ENCODE measurements around the gene IMMP1L. TPM values are rescaled to one million over a fixed set of nuclear protein-coding genes. Genes with fewer than 3 reads are reported as not detected.

The IMMP1L gene
- total RNA-seq, 1 experiment from 2014 or later: 49.0 TPM

- Histone ChIP-seq H3K4me3 (no peak overlapping the region), H3K9me3 (no peaks in the 10 kb centered on the region), H3K27me3 (no peaks in the 10 kb centered on the region), H3K36me3 (no peaks in the 10 kb centered on the region)
- no peak for DNase-seq
Observed at GRCh38 chr11:31484497-31484896, 24.9 kb downstream of the IMMP1L start.

DNA sequence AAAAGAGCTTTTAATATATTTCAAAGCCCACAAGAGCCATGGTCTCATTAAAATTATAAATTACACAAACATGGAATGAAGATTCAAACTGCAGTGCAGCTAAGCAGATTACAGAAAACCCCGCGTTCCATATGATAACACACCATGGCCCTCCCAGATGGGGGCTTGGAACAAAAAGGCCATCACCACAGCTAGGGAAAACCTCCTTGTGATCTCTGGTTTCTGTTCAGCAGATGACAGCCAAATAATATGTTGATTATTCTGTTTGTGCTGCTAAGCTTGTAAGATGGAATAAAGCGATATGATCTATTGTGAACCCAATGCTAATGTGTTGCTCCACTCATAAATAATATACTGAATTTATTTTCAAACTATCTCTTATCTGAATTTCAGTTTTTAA, 28.5 kb downstream of the IMMP1L start:
- no peaks in the 10 kb centered on the region for H3K9me3 ChIP-seq
- no peaks in the 10 kb centered on the region for H3K27me3 ChIP-seq
- no peak for DNase-seq
- no peak overlapping the region for H3K4me3 ChIP-seq
- no peaks in the 10 kb centered on the region for H3K36me3 ChIP-seq

GRCh38 chr11:31479066-31479465, 30.4 kb downstream of the IMMP1L start:
- no peaks in the 10 kb centered on the region for H3K27me3 ChIP-seq
- H3K36me3 ChIP-seq: no peaks in the 10 kb centered on the region
- H3K9me3 ChIP-seq: no peaks in the 10 kb centered on the region
- no peak for DNase-seq
- H3K4me3 ChIP-seq: no peak overlapping the region

GRCh38 chr11:31478223-31478590, 31.2 kb downstream of the IMMP1L start:
- no peak for DNase-seq
- Histone ChIP-seq H3K36me3 (no peaks in the 10 kb centered on the region), H3K9me3 (no peaks in the 10 kb centered on the region), H3K27me3 (no peaks in the 10 kb centered on the region), H3K4me3 (no peak overlapping the region)

DNA sequence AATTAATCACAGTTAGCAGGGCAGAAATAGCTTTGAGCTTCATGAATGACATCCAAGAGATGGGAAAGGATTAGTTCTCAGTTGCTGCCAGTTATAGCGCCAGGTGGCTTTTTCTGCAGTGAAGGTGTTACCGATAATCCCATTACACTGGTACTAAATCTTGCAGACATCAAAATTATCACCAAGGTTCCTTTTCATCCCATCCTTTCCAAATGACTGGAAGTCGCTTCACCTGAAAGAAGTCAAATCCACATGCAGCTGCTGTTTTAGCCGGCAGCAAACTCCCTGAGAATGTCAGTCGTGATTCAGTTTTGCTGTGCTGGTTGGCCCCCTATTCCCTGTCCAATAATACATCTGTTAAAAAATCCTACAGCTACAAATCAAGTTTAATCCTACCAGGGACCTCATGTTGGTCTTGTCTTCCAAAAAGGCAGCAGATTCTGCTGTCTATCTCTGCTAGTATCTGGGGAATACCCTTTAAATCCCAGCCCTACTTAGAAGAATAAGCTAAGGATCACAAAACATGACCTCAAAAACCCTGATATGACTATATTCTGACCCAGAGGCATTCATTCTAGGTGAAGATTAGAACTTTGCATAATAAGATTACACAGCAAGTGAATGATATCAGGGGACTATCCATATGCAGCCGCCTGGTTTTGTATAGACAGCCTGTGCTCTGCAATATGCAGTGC, 31.7 kb downstream of the IMMP1L start:
- no peaks in the 10 kb centered on the region for H3K9me3 ChIP-seq
- H3K36me3 ChIP-seq: no peaks in the 10 kb centered on the region
- no peak overlapping the region for H3K4me3 ChIP-seq

DNA sequence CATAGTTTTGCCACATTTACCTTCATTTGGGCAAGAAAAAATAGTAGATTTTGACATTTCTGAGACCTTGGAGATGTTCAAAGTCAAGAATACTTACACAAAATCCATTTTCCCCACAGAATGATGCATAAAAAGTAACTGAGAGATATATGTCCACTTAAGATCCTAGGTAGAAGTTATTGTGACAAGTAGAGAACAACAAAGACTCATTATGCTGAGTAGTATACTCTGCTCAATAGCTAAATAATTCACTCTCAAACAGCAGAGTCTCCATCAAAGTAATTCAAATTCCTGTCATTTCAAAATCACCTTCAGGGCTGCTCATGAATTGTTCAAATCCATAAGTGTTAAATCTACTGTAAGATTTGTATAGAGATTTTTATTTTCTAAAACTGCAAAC, 35.3 kb downstream of the IMMP1L start:
- no peaks in the 10 kb centered on the region for H3K9me3 ChIP-seq
- H3K4me3 ChIP-seq: no peak overlapping the region
- no peaks in the 10 kb centered on the region for H3K27me3 ChIP-seq
- DNase-seq: no peak
- H3K36me3 ChIP-seq: no peaks in the 10 kb centered on the region

More for the DNA sequence above, 31.7 kb downstream of the IMMP1L start:
- H3K27me3 ChIP-seq: no peaks in the 10 kb centered on the region
- DNase-seq: no peak

DNA sequence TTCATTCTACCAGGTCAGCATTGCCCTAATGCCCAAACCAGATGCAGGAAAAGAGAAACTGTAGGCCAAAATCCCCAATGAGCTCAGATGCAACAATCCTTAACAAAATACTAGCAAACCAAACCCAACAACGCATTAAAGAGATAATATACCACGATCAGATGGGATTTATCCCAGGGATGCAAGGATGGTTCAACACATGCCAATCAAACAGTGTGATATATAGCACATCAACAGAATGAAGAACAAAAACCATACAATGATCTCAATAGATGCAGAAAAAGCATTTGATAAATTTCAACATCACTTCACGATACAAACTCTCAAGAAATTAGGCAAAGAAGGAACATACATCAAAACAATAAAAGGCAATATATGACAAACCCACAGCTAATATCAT, 45.0 kb downstream of the IMMP1L start:
- peaks cover 7% of the 10 kb centered on the region for H3K9me3 ChIP-seq
- no peak for DNase-seq
- no peak overlapping the region for H3K4me3 ChIP-seq
- no peaks in the 10 kb centered on the region for H3K27me3 ChIP-seq
- H3K36me3 ChIP-seq: no peaks in the 10 kb centered on the region

DNA sequence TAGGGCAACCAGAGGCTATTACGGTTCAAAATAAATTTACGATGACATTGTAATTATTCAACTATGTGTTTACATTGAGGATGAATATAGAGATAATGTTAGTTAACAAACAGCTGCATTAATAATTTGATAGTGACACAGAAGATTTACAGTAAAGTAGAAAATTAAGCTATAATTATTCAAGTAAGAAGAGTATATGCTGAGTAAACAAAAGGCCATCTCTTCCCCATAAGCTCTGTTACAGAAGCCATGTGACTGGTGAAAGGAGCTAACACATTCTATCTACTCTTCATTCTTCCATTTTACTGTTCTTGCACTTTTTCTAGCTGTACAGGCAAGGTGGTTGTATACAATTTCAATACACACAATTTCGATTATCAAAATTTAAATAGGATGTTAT, 54.2 kb downstream of the IMMP1L start:
- Histone ChIP-seq H3K9me3 (no peaks in the 10 kb centered on the region), H3K36me3 (no peaks in the 10 kb centered on the region)

DNA sequence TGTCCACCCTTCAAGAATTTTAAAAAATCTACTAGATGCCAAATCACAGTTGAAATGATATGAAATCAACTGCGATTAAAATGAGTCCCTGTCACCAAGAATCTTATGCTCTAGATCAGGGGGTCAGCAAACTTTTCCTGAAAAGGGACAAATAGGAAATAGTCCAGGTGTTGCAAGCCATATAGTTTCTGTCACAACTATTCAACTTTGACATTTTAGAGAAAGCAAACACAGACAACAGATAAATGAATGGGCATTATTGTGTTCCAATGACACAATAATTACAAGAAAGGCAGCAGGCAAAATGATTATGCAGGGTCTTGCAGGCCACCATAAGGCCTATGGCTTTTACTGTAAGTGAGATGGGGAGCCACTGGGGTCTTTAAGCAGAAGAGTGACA, 58.6 kb downstream of the IMMP1L start:
- no peak overlapping the region for H3K4me3 ChIP-seq
- H3K9me3 ChIP-seq: no peaks in the 10 kb centered on the region
- H3K27me3 ChIP-seq: no peaks in the 10 kb centered on the region
- no peak for DNase-seq
- H3K36me3 ChIP-seq: no peaks in the 10 kb centered on the region

More for the DNA sequence above, 54.2 kb downstream of the IMMP1L start:
- H3K4me3 ChIP-seq: no peak overlapping the region
- no peak for DNase-seq
- no peaks in the 10 kb centered on the region for H3K27me3 ChIP-seq

- H3K9me3 ChIP-seq: no peaks in the 10 kb centered on the region
- H3K36me3 ChIP-seq: no peaks in the 10 kb centered on the region
- H3K27me3 ChIP-seq: no peaks in the 10 kb centered on the region
- DNase-seq: no peak
- no peak overlapping the region for H3K4me3 ChIP-seq
Observed at GRCh38 chr11:31449040-31449439, 60.4 kb downstream of the IMMP1L start.

DNA sequence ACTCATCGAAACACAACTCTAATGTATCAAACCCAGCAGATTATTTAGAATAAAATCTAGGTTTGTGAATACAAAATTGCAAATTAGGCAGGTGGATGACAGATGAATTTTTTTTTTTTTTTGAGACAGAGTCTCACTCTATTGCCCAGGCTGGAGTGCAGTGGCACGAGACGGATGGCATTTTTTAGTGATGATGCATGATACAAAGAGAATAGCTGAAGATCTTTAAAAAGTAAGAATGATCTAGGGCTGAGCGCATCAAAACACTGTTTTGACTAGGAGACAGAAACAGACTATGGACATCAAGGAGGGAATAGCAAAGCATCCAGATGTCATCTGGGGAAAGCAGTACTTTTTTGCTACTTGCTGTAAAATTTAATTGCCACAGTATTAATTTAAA, 63.8 kb downstream of the IMMP1L start:
- Histone ChIP-seq H3K4me3 (no peak overlapping the region), H3K27me3 (no peaks in the 10 kb centered on the region), H3K9me3 (no peaks in the 10 kb centered on the region), H3K36me3 (no peaks in the 10 kb centered on the region)
- no peak for DNase-seq

- H3K36me3 ChIP-seq: no peaks in the 10 kb centered on the region
- no peak overlapping the region for H3K4me3 ChIP-seq
- no peak for DNase-seq
Observed at GRCh38 chr11:31443802-31444201, 65.6 kb downstream of the IMMP1L start.

DNA sequence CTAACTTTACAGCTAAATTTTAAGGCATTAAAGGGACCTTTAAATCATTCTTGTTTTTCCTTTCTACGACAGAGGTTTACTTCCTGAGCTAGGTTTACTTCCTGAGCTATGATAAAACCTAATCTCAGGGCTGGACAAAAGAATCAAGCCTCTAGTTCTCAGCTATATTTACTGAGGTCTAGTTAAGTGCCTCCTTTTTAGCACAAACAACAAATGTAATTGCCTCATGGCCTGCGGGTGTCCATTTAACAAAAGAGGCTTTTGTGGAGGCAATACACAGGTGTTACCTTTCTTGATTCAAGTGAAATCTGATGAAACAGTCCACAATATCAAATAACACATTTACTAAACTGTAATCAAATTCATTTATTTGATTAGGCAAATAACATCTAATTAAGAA, 67.3 kb downstream of the IMMP1L start:
- no peaks in the 10 kb centered on the region for H3K36me3 ChIP-seq
- no peak for DNase-seq
- no peak overlapping the region for H3K4me3 ChIP-seq
- no peaks in the 10 kb centered on the region for H3K9me3 ChIP-seq
- no peaks in the 10 kb centered on the region for H3K27me3 ChIP-seq

More at GRCh38 chr11:31443802-31444201, 65.6 kb downstream of the IMMP1L start:
- Histone ChIP-seq H3K27me3 (no peaks in the 10 kb centered on the region), H3K9me3 (no peaks in the 10 kb centered on the region)

DNA sequence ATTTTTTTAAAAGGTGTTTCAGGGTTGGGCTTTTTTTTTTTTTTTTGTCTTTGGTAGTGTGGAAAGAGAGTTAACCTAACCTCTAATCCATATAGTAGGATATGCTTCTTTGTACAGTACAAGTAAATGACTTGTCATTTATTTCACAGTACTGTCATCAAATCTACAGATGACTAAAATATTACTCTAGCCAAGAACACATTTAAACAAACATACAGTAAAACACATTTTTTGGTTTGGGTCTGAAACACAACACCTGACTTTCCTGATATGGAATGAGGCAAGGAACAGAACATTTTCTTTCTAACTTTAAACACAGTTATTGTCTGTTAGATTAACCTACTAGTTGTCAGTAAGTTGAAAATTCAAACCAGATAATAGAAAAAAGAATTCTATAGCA, 68.1 kb downstream of the IMMP1L start:
- Histone ChIP-seq H3K9me3 (no peaks in the 10 kb centered on the region), H3K27me3 (no peaks in the 10 kb centered on the region), H3K36me3 (no peaks in the 10 kb centered on the region), H3K4me3 (no peak overlapping the region)
- DNase-seq: no peak

GRCh38 chr11:31437742-31438435, 71.5 kb downstream of the IMMP1L start:
- no peak overlapping the region for H3K4me3 ChIP-seq
- H3K9me3 ChIP-seq: no peaks in the 10 kb centered on the region
- H3K27me3 ChIP-seq: no peaks in the 10 kb centered on the region
- H3K36me3 ChIP-seq: no peaks in the 10 kb centered on the region
- no peak for DNase-seq

DNA sequence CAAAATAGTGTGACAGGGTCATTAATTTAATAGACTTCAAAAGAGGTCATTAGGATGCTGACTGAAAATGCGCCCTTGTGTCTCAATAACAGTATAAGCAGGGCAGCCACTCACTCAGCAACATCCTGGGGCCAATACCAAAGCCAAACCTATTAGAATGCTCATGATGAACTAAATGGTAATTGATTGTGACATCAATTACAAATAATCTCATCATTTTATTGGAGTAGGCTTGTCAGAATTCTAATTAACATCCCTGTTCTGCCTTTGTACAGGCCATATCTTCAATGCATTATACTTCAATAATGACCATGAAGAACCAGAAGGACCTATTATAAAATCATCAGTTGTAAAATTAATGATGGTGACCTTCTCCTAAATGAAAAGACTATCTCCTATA, 75.6 kb downstream of the IMMP1L start:
- DNase-seq: no peak
- no peaks in the 10 kb centered on the region for H3K27me3 ChIP-seq
- no peak overlapping the region for H3K4me3 ChIP-seq
- no peaks in the 10 kb centered on the region for H3K9me3 ChIP-seq
- H3K36me3 ChIP-seq: no peaks in the 10 kb centered on the region; the same call in 1 of the 2 replicates

DNA sequence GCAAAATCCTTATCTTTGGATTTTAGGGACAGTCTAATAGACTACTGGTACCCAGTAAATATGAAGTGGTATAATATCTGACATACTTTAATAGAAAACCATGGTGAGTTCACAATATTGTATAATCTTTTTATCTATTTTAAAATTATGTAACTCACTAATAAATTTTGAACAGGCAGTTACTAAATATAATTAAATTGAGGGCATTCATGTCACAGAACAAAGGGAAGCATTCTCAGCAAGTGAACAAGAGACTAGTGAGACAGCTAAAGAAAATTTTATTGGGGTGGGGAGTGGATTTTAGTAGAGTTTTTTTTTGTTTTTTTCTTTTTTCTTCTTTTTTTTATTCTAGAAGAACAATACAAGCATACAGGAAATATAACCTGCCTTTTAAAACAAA, 84.8 kb downstream of the IMMP1L start:
- Histone ChIP-seq H3K27me3 (no peaks in the 10 kb centered on the region), H3K4me3 (no peak overlapping the region), H3K36me3 (no peaks in the 10 kb centered on the region), H3K9me3 (no peaks in the 10 kb centered on the region)
- DNase-seq: no peak

DNA sequence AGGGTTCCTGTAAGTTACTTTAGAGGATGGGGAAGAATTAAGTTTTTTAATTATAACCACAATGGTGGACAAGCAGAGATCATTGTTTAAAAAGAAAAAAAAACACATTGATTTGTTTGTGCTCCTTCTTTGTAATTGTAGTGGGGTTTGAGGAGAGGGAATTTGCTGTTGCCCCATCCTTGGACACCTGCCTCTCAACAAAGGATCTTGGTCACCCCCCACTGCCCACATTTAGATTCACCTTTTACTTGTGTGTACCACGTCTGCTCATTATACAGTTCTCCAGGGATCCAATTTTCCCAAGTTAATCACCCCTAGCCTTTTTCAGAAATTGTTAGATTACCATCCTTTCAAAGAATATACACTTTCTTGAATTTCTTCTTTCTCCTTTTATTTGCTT, 86.7 kb downstream of the IMMP1L start:
- Histone ChIP-seq H3K36me3 (no peaks in the 10 kb centered on the region), H3K27me3 (no peaks in the 10 kb centered on the region), H3K9me3 (no peaks in the 10 kb centered on the region), H3K4me3 (no peak overlapping the region)
- no peak for DNase-seq
